ENCODE results near the gene OR9K2.

- peak; percentile 70 for TF ChIP-seq CTCF (conservative IDR thresholded peaks at IDR 0.05)
- TF ChIP-seq ZFX (IDR thresholded peaks at IDR 0.05): no peak
These were observed 17.3 kb downstream of the OR9K2 start for GRCh38 chr12:55143566-55143870.

All from C4-2B (cell line).